NT2/D1 (cell line): ENCODE measurements around the gene AFF3.

ENCODE experiments used
- SUZ12 ChIP-seq: IDR thresholded peaks from 2 replicates; pipeline ENCODE4 v1.6.1; 2011; ENCODE audit not compliant: insufficient read length, insufficient read depth; ENCODE audit errors: extremely low read depth
- YY1 ChIP-seq: IDR thresholded peaks from 2 replicates; pipeline ENCODE4 v1.6.1; 2011; ENCODE audit not compliant: insufficient read length, insufficient read depth

- TF ChIP-seq YY1, result no peak
- no peak for TF ChIP-seq SUZ12
Measured at GRCh38 chr2:99726691-99727090, 415.7 kb downstream of the AFF3 start.
